Measurements from ENCODE around the gene EBI3. TPM values are rescaled to one million over a fixed set of nuclear protein-coding genes. Genes with fewer than 3 reads are reported as not detected.

The EBI3 gene
- total RNA-seq, 1 donor from 2014 or later = not detected

- no peaks in the 10 kb centered on the region for H4K20me1 ChIP-seq (ENCODE audit: low read depth)
- H3K79me2 ChIP-seq (ENCODE audit: low read depth) = no peaks in the 10 kb centered on the region
- DNase-seq (ENCODE audit: low spot score) = peak; percentile 37
- H3K4me2 ChIP-seq = no peak overlapping the region
- no peak overlapping the region for H2AFZ ChIP-seq (replicated peaks)
- H3F3A ChIP-seq (ENCODE audit: low read depth) = peaks cover 14% of the 10 kb centered on the region
- Mint-ChIP-seq H3K27me3 (ENCODE audit: insufficient read depth, low read depth) (peaks cover 38% of the 10 kb centered on the region), H3K9me3 (peaks cover 12% of the 10 kb centered on the region), H3K27ac (no peak overlapping the region), H3K4me3 (no peak overlapping the region), H3K4me1 (peaks cover 8% of the 10 kb centered on the region), H3K36me3 (peaks cover 2% of the 10 kb centered on the region)
- no peaks in the 10 kb centered on the region for H3K4me1 ChIP-seq
- TF ChIP-seq CTCF (IDR thresholded peaks at IDR 0.05) (peak; percentile 37), EZH2phosphoT487 (IDR thresholded peaks at IDR 0.05) (no peak)
- no peak overlapping the region for H3K4me3 ChIP-seq
- H3K36me3 ChIP-seq = no peaks in the 10 kb centered on the region
- H3K27ac ChIP-seq = no peak overlapping the region
- peaks cover 70% of the 10 kb centered on the region for H3K27me3 ChIP-seq
- no peak overlapping the region for H3K9ac ChIP-seq
- H3K9me3 ChIP-seq (ENCODE audit: low read depth) = no peaks in the 10 kb centered on the region
Measured at GRCh38 chr19:4199699-4200293, 29.5 kb upstream of the EBI3 start.

GRCh38 chr19:4200940-4201542 is 28.3 kb upstream of the EBI3 start:
- Histone ChIP-seq H3K9me3 (ENCODE audit: low read depth) (no peaks in the 10 kb centered on the region), H3K9ac (no peak overlapping the region), H2AFZ (replicated peaks) (no peak overlapping the region), H3K27me3 (peaks cover 60% of the 10 kb centered on the region), H3K4me2 (no peak overlapping the region), H3K27ac (no peak overlapping the region), H3K79me2 (ENCODE audit: low read depth) (no peaks in the 10 kb centered on the region), H3K4me3 (no peak overlapping the region), H4K20me1 (ENCODE audit: low read depth) (no peaks in the 10 kb centered on the region), H3K4me1 (no peaks in the 10 kb centered on the region), H3K36me3 (no peaks in the 10 kb centered on the region), H3F3A (ENCODE audit: low read depth) (peaks cover 14% of the 10 kb centered on the region)
- H3K4me3 Mint-ChIP-seq = peak overlapping the region; percentile 24
- no peak for DNase-seq (ENCODE audit: low spot score)
- H3K9me3 Mint-ChIP-seq = peaks cover 12% of the 10 kb centered on the region
- H3K36me3 Mint-ChIP-seq = peaks cover 2% of the 10 kb centered on the region
- H3K27ac Mint-ChIP-seq = no peak overlapping the region
- H3K27me3 Mint-ChIP-seq (ENCODE audit: insufficient read depth, low read depth) = peaks cover 36% of the 10 kb centered on the region
- TF ChIP-seq CTCF (IDR thresholded peaks at IDR 0.05) (no peak), EZH2 (IDR thresholded peaks at IDR 0.05) (no peak), EZH2phosphoT487 (IDR thresholded peaks at IDR 0.05) (no peak)
- H3K4me1 Mint-ChIP-seq = peaks cover 8% of the 10 kb centered on the region

- Histone ChIP-seq H4K20me1 (ENCODE audit: low read depth) (no peaks in the 10 kb centered on the region), H3K27me3 (peaks cover 52% of the 10 kb centered on the region), H3K4me2 (no peak overlapping the region), H3K36me3 (no peaks in the 10 kb centered on the region), H3F3A (ENCODE audit: low read depth) (peaks cover 14% of the 10 kb centered on the region), H2AFZ (replicated peaks) (no peak overlapping the region), H3K9ac (no peak overlapping the region), H3K9me3 (ENCODE audit: low read depth) (no peaks in the 10 kb centered on the region), H3K79me2 (ENCODE audit: low read depth) (no peaks in the 10 kb centered on the region), H3K27ac (no peak overlapping the region), H3K4me3 (no peak overlapping the region), H3K4me1 (no peaks in the 10 kb centered on the region)
- Mint-ChIP-seq H3K27me3 (ENCODE audit: insufficient read depth, low read depth) (peaks cover 32% of the 10 kb centered on the region), H3K4me1 (peaks cover 8% of the 10 kb centered on the region), H3K9me3 (peaks cover 12% of the 10 kb centered on the region), H3K4me3 (no peak overlapping the region), H3K36me3 (peaks cover 2% of the 10 kb centered on the region), H3K27ac (no peak overlapping the region)
- TF ChIP-seq EZH2 (IDR thresholded peaks at IDR 0.05) = no peak
- no peak for TF ChIP-seq EZH2phosphoT487 (IDR thresholded peaks at IDR 0.05)
- TF ChIP-seq CTCF (IDR thresholded peaks at IDR 0.05) = no peak
- no peak for DNase-seq (ENCODE audit: low spot score)
Measured at GRCh38 chr19:4201798-4202197, 27.5 kb upstream of the EBI3 start.

All from neural progenitor cell (in vitro differentiated cells).